DMS53 (cell line): Measurements from ENCODE around the gene SEZ6.

ENCODE experiments used
- DNase-seq: peaks from one replicate; lab custom pipeline; 2025; lab: John Stamatoyannopoulos, UW

The SEZ6 gene

GRCh38 chr17:28975646-28976045 is 30.2 kb downstream of the SEZ6 start:
- no peak for DNase-seq

- no peak for DNase-seq
Measured at GRCh38 chr17:28975031-28975430, 30.8 kb downstream of the SEZ6 start.

GRCh38 chr17:28974451-28974850 is 31.4 kb downstream of the SEZ6 start:
- no peak for DNase-seq

GRCh38 chr17:28973425-28973824 is 32.4 kb downstream of the SEZ6 start:
- no peak for DNase-seq

GRCh38 chr17:28972437-28972836 is 33.4 kb downstream of the SEZ6 start:
- no peak for DNase-seq

- DNase-seq = no peak
Measured at GRCh38 chr17:28970879-28971278, 35.0 kb downstream of the SEZ6 start.

- peak; percentile 19 for DNase-seq
Measured at GRCh38 chr17:28969706-28970393, 36.0 kb downstream of the SEZ6 start.

- no peak for DNase-seq
Measured at GRCh38 chr17:28968914-28969295, 36.9 kb downstream of the SEZ6 start.

- no peak for DNase-seq
Measured at GRCh38 chr17:28968231-28968913, 37.5 kb downstream of the SEZ6 start.

- DNase-seq = no peak
Measured at GRCh38 chr17:28967221-28968135, 38.4 kb downstream of the SEZ6 start.

- no peak for DNase-seq
Measured at GRCh38 chr17:28963841-28964240, 42.0 kb downstream of the SEZ6 start.

GRCh38 chr17:28963055-28963611 is 42.7 kb downstream of the SEZ6 start:
- DNase-seq = no peak

GRCh38 chr17:28961391-28961790 is 44.4 kb downstream of the SEZ6 start:
- DNase-seq = no peak

GRCh38 chr17:28960256-28961061 is 45.4 kb downstream of the SEZ6 start:
- no peak for DNase-seq

GRCh38 chr17:28959471-28959871 is 46.4 kb downstream of the SEZ6 start:
- DNase-seq = no peak

- no peak for DNase-seq
Measured at GRCh38 chr17:28958820-28959455, 46.9 kb downstream of the SEZ6 start.

GRCh38 chr17:28957992-28958355 is 47.9 kb downstream of the SEZ6 start:
- no peak for DNase-seq

GRCh38 chr17:28957277-28957991 is 48.4 kb downstream of the SEZ6 start:
- DNase-seq = no peak

GRCh38 chr17:28956861-28957260 is 49.0 kb downstream of the SEZ6 start:
- no peak for DNase-seq

GRCh38 chr17:28956112-28956511 is 49.7 kb downstream of the SEZ6 start:
- DNase-seq = no peak

- DNase-seq = no peak
Measured at GRCh38 chr17:28955408-28955807, 50.4 kb downstream of the SEZ6 start.
